GM21786 (cell line): ENCODE results near the gene ADAMTS17.

Experiments
- ATAC-seq: cut with Tn5 transposase; IDR thresholded peaks from one replicate; pipeline ENCODE4 v1.9.1; 2021; ENCODE audit not compliant: unreplicated experiment

Gene ADAMTS17

GRCh38 chr15:100202309-100202960 is 139.3 kb downstream of the ADAMTS17 start:
- no peak for ATAC-seq

- ATAC-seq = no peak
Observed at GRCh38 chr15:100201376-100202280, 140.1 kb downstream of the ADAMTS17 start.

GRCh38 chr15:100200287-100200880 is 141.4 kb downstream of the ADAMTS17 start:
- no peak for ATAC-seq

GRCh38 chr15:100199711-100200286 is 142.0 kb downstream of the ADAMTS17 start:
- ATAC-seq = no peak

- ATAC-seq = no peak
Observed at GRCh38 chr15:100198442-100198841, 143.3 kb downstream of the ADAMTS17 start.

GRCh38 chr15:100196326-100197058 is 145.3 kb downstream of the ADAMTS17 start:
- no peak for ATAC-seq

- no peak for ATAC-seq
Observed at GRCh38 chr15:100194996-100195395, 146.8 kb downstream of the ADAMTS17 start.

- no peak for ATAC-seq
Observed at GRCh38 chr15:100193277-100193860, 148.4 kb downstream of the ADAMTS17 start.

- ATAC-seq = no peak
Observed at GRCh38 chr15:100192097-100193080, 149.4 kb downstream of the ADAMTS17 start.

- ATAC-seq = no peak
Observed at GRCh38 chr15:100191161-100191560, 150.6 kb downstream of the ADAMTS17 start.

- no peak for ATAC-seq
Observed at GRCh38 chr15:100190675-100191074, 151.1 kb downstream of the ADAMTS17 start.

GRCh38 chr15:100189849-100190248 is 151.9 kb downstream of the ADAMTS17 start:
- no peak for ATAC-seq

GRCh38 chr15:100189319-100189718 is 152.5 kb downstream of the ADAMTS17 start:
- no peak for ATAC-seq

GRCh38 chr15:100187677-100188076 is 154.1 kb downstream of the ADAMTS17 start:
- no peak for ATAC-seq

GRCh38 chr15:100186960-100187359 is 154.8 kb downstream of the ADAMTS17 start:
- ATAC-seq = no peak

- no peak for ATAC-seq
Observed at GRCh38 chr15:100186366-100186765, 155.4 kb downstream of the ADAMTS17 start.

GRCh38 chr15:100183921-100184495 is 157.8 kb downstream of the ADAMTS17 start:
- ATAC-seq = no peak

- ATAC-seq = no peak
Observed at GRCh38 chr15:100180921-100181320, 160.9 kb downstream of the ADAMTS17 start.
